ENCODE measurements around the gene KCNC4. TPM values are rescaled to one million over a fixed set of nuclear protein-coding genes. Genes with fewer than 3 reads are reported as not detected.

KCNC4 gene
- total and polyA plus RNA-seq, 2 experiments from 2014 or later: 3.4 to 11.8 TPM

- TF ChIP-seq CTCF (IDR thresholded peaks at IDR 0.05; ENCODE audit: low read depth, low read length): no peak
- no peaks in the 10 kb centered on the region for H3K27me3 ChIP-seq
- no peaks in the 10 kb centered on the region for H3K9me3 ChIP-seq (ENCODE audit: low read depth)
- no peak overlapping the region for H3K4me3 ChIP-seq
- no peaks in the 10 kb centered on the region for H3K4me1 ChIP-seq (ENCODE audit: low read depth)
- no peaks in the 10 kb centered on the region for H3K36me3 ChIP-seq
- no peak overlapping the region for H3K27ac ChIP-seq
- DNase-seq (ENCODE audit: low read depth in 1 of 2, low spot score in 1 of 2): no peak
Measured at GRCh38 chr1:110240476-110241210, 30.5 kb downstream of the KCNC4 start.

GRCh38 chr1:110241516-110241915 lies 31.4 kb downstream of the KCNC4 start:
- no peak for DNase-seq (ENCODE audit: low read depth in 1 of 2, low spot score in 1 of 2)
- no peaks in the 10 kb centered on the region for H3K4me1 ChIP-seq (ENCODE audit: low read depth)
- no peaks in the 10 kb centered on the region for H3K27me3 ChIP-seq
- TF ChIP-seq CTCF (IDR thresholded peaks at IDR 0.05; ENCODE audit: low read depth, low read length): no peak
- H3K36me3 ChIP-seq: no peaks in the 10 kb centered on the region
- no peak overlapping the region for H3K27ac ChIP-seq
- H3K9me3 ChIP-seq (ENCODE audit: low read depth): no peaks in the 10 kb centered on the region
- H3K4me3 ChIP-seq: no peak overlapping the region

GRCh38 chr1:110242062-110242461 lies 31.9 kb downstream of the KCNC4 start:
- no peak for DNase-seq (ENCODE audit: low read depth in 1 of 2, low spot score in 1 of 2)
- no peak overlapping the region for H3K4me3 ChIP-seq

GRCh38 chr1:110242731-110243130 lies 32.6 kb downstream of the KCNC4 start:
- TF ChIP-seq CTCF (IDR thresholded peaks at IDR 0.05; ENCODE audit: low read depth, low read length): no peak
- Histone ChIP-seq H3K27me3 (no peaks in the 10 kb centered on the region), H3K36me3 (no peaks in the 10 kb centered on the region), H3K27ac (no peak overlapping the region), H3K4me1 (ENCODE audit: low read depth) (no peaks in the 10 kb centered on the region), H3K4me3 (no peak overlapping the region), H3K9me3 (ENCODE audit: low read depth) (no peaks in the 10 kb centered on the region)
- no peak for DNase-seq (ENCODE audit: low read depth in 1 of 2, low spot score in 1 of 2)

More at GRCh38 chr1:110242062-110242461, 31.9 kb downstream of the KCNC4 start:
- Histone ChIP-seq H3K4me1 (ENCODE audit: low read depth) (no peaks in the 10 kb centered on the region), H3K36me3 (no peaks in the 10 kb centered on the region), H3K27ac (no peak overlapping the region), H3K9me3 (ENCODE audit: low read depth) (no peaks in the 10 kb centered on the region), H3K27me3 (no peaks in the 10 kb centered on the region)
- no peak for TF ChIP-seq CTCF (IDR thresholded peaks at IDR 0.05; ENCODE audit: low read depth, low read length)

- Histone ChIP-seq H3K4me1 (ENCODE audit: low read depth) (no peaks in the 10 kb centered on the region), H3K4me3 (no peak overlapping the region), H3K27me3 (no peaks in the 10 kb centered on the region), H3K9me3 (ENCODE audit: low read depth) (no peaks in the 10 kb centered on the region), H3K36me3 (no peaks in the 10 kb centered on the region), H3K27ac (no peak overlapping the region)
- TF ChIP-seq CTCF (IDR thresholded peaks at IDR 0.05; ENCODE audit: low read depth, low read length): no peak
- DNase-seq (ENCODE audit: low read depth in 1 of 2, low spot score in 1 of 2): no peak
Measured at GRCh38 chr1:110243146-110243545, 33.0 kb downstream of the KCNC4 start.

Measured in cardiac muscle cell (in vitro differentiated cells and primary cell).